Ovary (tissue), 3 donors: Measurements from ENCODE around the gene SOCS6.

Experiments
- CTCF ChIP-seq, 3 donors: fragments of 450-650 bp in 2 of 3; fragments of 200-600 bp in 1 of 3; IDR thresholded peaks; one replicate each; pipeline versions ENCODE4 v1.5.1 to v1.8.0; 2016 to 2022; ENCODE audit warnings: antibody characterized with exemption in 3 of 3, mild to moderate bottlenecking in 1 of 3
- EP300 ChIP-seq: sonication (generic); formaldehyde crosslinking; IDR thresholded peaks from one replicate; pipeline ENCODE4 v1.6.1; 2017; ENCODE audit warnings: antibody characterized with exemption
- donor health status: DM: no; HTN: no; CAD: no.

GRCh38 chr18:70377857-70378701 lies 89.2 kb downstream of the SOCS6 start:
- TF ChIP-seq CTCF (IDR thresholded peaks at IDR 0.05) (no peak), EP300 (no peak)
